Neural cell (in vitro differentiated cells): Measurements from ENCODE around the gene NUP210. TPM values are rescaled to one million over a fixed set of nuclear protein-coding genes. Genes with fewer than 3 reads are reported as not detected.

Experiments used
- H2AFZ ChIP-seq: fragments of 200-600, 300-800 bp; sonication (generic), shearing (Covaris generic); 2 replicates; pipeline ENCODE4 v1.6.0; 2014; ENCODE audit warnings: low read depth, mild to moderate bottlenecking, antibody characterized with exemption, low read length, moderate library complexity
- H3F3A ChIP-seq: fragments of 200-600 bp; shearing (Covaris generic); 2 replicates; pipeline ENCODE4 v1.6.1; 2016; ENCODE audit warnings: mild to moderate bottlenecking, moderate library complexity, mixed read lengths, antibody characterized with exemption, low read length; ENCODE audit not compliant: insufficient read depth, poor library complexity, severe bottlenecking
- H3K27ac ChIP-seq: fragments of 200-600, 300-800 bp; sonication (generic), shearing (Covaris generic); 2 replicates; pipeline ENCODE4 v1.5.1; 2014; ENCODE audit warnings: mild to moderate bottlenecking, low read length, moderate library complexity
- H3K27me3 ChIP-seq: fragments of 300-800, 200-600 bp; sonication (generic), shearing (Covaris generic); 2 replicates; pipeline ENCODE4 v1.6.0; 2014; ENCODE audit warnings: mild to moderate bottlenecking, low read depth, low read length, moderate library complexity; ENCODE audit not compliant: insufficient read depth
- H3K36me3 ChIP-seq: fragments of 300-800, 200-600 bp; sonication (generic), shearing (Covaris generic); 2 replicates; pipeline ENCODE4 v1.5.1; 2014; ENCODE audit warnings: mild to moderate bottlenecking, antibody characterized with exemption, low read length, moderate library complexity; ENCODE audit not compliant: insufficient read depth
- H3K4me2 ChIP-seq: fragments of 300-800, 200-600 bp; sonication (generic), shearing (Covaris generic); 2 replicates; pipeline ENCODE4 v1.6.0; 2014; ENCODE audit warnings: mild to moderate bottlenecking, low read length
- H3K4me3 ChIP-seq: fragments of 300-800, 200-600 bp; sonication (generic), shearing (Covaris generic); 2 replicates; pipeline ENCODE4 v1.5.1; 2014; ENCODE audit warnings: mild to moderate bottlenecking, low read length, moderate library complexity
- H3K79me2 ChIP-seq: fragments of 200-600 bp; shearing (Covaris generic); replicated peaks from 2 replicates; pipeline ENCODE4 v1.6.0; 2014; ENCODE audit warnings: mild to moderate bottlenecking, low read length, moderate library complexity; ENCODE audit not compliant: insufficient read depth
- H3K9ac ChIP-seq: fragments of 300-800, 200-600 bp; sonication (generic), shearing (Covaris generic); 2 replicates; pipeline ENCODE4 v1.6.1; 2016; ENCODE audit warnings: mild to moderate bottlenecking, low read length, mixed read lengths
- H3K9me2 ChIP-seq: fragments of 200-600 bp; shearing (Covaris generic); 2 replicates; pipeline ENCODE4 v1.6.1; 2016; ENCODE audit warnings: mild to moderate bottlenecking, low read length, mixed read lengths; ENCODE audit not compliant: insufficient read depth
- H3K9me3 ChIP-seq: fragments of 200-600, 300-800 bp; sonication (generic), shearing (Covaris generic); 2 replicates; pipeline ENCODE4 v1.6.1; 2016; ENCODE audit warnings: mild to moderate bottlenecking, mixed run types, low read length, moderate library complexity, mixed read lengths
- H4K20me1 ChIP-seq: fragments of 200-600 bp; shearing (Covaris generic); 2 replicates; pipeline ENCODE4 v1.6.1; 2016; ENCODE audit warnings: mild to moderate bottlenecking, mixed run types; ENCODE audit not compliant: insufficient read depth
- CTCF ChIP-seq: fragments of 450-650 bp; IDR thresholded peaks from 2 replicates; pipeline ENCODE4 v1.5.1; 2014; ENCODE audit warnings: antibody characterized with exemption, mild to moderate bottlenecking, moderate library complexity; ENCODE audit not compliant: poor library complexity, severe bottlenecking
- EP300 ChIP-seq: fragments of 450-650 bp; conservative IDR thresholded peaks from 2 replicates; pipeline ENCODE4 v1.6.1; 2014; ENCODE audit warnings: antibody characterized with exemption, mild to moderate bottlenecking, moderate library complexity; ENCODE audit not compliant: poor library complexity, severe bottlenecking
- EZH2 ChIP-seq: fragments of 200-600, 300-800 bp; shearing (Covaris generic), sonication (generic); IDR thresholded peaks from 2 replicates; pipeline ENCODE4 v1.6.1; 2014; ENCODE audit warnings: antibody characterized with exemption, low read length, borderline replicate concordance, mild to moderate bottlenecking; ENCODE audit not compliant: insufficient read depth, poor library complexity, severe bottlenecking
- MXI1 ChIP-seq: fragments of 450-650 bp; conservative IDR thresholded peaks from 2 replicates; pipeline ENCODE4 v1.6.1; 2014; ENCODE audit warnings: antibody characterized with exemption, mild to moderate bottlenecking; ENCODE audit not compliant: poor library complexity, severe bottlenecking
- POLR2AphosphoS5 ChIP-seq: IDR thresholded peaks from 2 replicates; pipeline ENCODE4 v1.6.1; 2012
- RAD21 ChIP-seq: fragments of 450-650 bp; conservative IDR thresholded peaks from 2 replicates; pipeline ENCODE4 v1.6.1; 2014; ENCODE audit warnings: antibody characterized with exemption, mild to moderate bottlenecking, moderate library complexity
- REST ChIP-seq: IDR thresholded peaks from 2 replicates; pipeline ENCODE4 v1.6.1; 2012; ENCODE audit warnings: borderline replicate concordance
- SMC3 ChIP-seq: fragments of 450-650 bp; conservative IDR thresholded peaks from 2 replicates; pipeline ENCODE4 v1.6.1; 2014; ENCODE audit warnings: antibody characterized with exemption, mild to moderate bottlenecking, moderate library complexity; ENCODE audit not compliant: poor library complexity
- TAF1 ChIP-seq: IDR thresholded peaks from 2 replicates; pipeline ENCODE4 v1.6.1; 2012; ENCODE audit warnings: low read depth
- polyA plus RNA-seq: library from polyadenylated mRNA; depleted of rRNA; stranded (reverse); fragments of >200 nt; gene quantifications from 2 replicates; pipeline ENCODE4 v1.2.3, GENCODE V29; 2014

NUP210 gene
- polyA plus RNA-seq, 1 donor from 2014 or later: 8.2 TPM

- Histone ChIP-seq H3K79me2 (no peaks in the 10 kb centered on the region), H3K27ac (no peak overlapping the region), H3K4me3 (no peak overlapping the region), H2AFZ (no peak overlapping the region), H3K9ac (no peak overlapping the region), H3K4me2 (no peak overlapping the region), H3K9me2 (no peaks in the 10 kb centered on the region), H3K36me3 (no peaks in the 10 kb centered on the region), H4K20me1 (no peaks in the 10 kb centered on the region), H3K27me3 (no peaks in the 10 kb centered on the region), H3F3A (no peaks in the 10 kb centered on the region), H3K9me3 (no peaks in the 10 kb centered on the region)
- TF ChIP-seq REST (no peak), TAF1 (no peak), EZH2 (no peak), POLR2AphosphoS5 (no peak), EP300 (no peak), MXI1 (no peak), RAD21 (no peak), CTCF (no peak), SMC3 (no peak)
Measured at GRCh38 chr3:13459605-13460340, 39.7 kb upstream of the NUP210 start.

- Histone ChIP-seq H3K9me3 (no peaks in the 10 kb centered on the region), H3K9ac (no peak overlapping the region), H3K9me2 (no peaks in the 10 kb centered on the region)
Measured at GRCh38 chr3:13457593-13457992, 37.5 kb upstream of the NUP210 start.

More at GRCh38 chr3:13457593-13457992, 37.5 kb upstream of the NUP210 start:
- H3F3A ChIP-seq: no peaks in the 10 kb centered on the region
- no peak overlapping the region for H2AFZ ChIP-seq
- no peaks in the 10 kb centered on the region for H4K20me1 ChIP-seq
- no peaks in the 10 kb centered on the region for H3K36me3 ChIP-seq
- no peaks in the 10 kb centered on the region for H3K27me3 ChIP-seq
- no peak for TF ChIP-seq RAD21
- no peak for TF ChIP-seq POLR2AphosphoS5
- TF ChIP-seq EP300: no peak
- no peak for TF ChIP-seq REST
- no peak overlapping the region for H3K4me3 ChIP-seq
- no peak overlapping the region for H3K4me2 ChIP-seq
- no peak overlapping the region for H3K27ac ChIP-seq
- no peaks in the 10 kb centered on the region for H3K79me2 ChIP-seq
